GM21515 (cell line): ENCODE data around the gene INSRR.

Source experiments
- ATAC-seq: cut with Tn5 transposase; IDR thresholded peaks from one replicate; pipeline ENCODE4 v1.9.1; 2021; ENCODE audit not compliant: unreplicated experiment

INSRR gene

DNA sequence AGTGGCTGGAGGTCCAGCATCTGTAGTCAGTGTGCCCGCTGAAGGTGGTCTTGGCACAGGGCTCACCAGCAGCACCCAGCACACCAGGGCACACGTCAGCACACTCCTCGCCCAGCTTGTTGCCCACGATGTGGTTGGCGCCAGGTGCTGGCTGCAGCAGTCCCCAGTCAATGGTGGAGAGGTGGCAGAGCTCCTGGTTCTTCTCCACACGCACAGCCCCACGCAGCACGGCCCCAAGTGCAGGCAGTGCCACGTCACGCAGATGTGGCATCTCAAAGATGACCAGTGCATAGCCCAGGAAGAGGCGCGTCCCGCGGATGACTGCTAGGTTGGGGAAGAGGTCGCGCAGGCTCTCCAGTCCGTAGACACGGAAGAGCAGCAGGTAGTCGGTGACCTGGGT, 5.2 kb downstream of the INSRR start:
- no peak for ATAC-seq

DNA sequence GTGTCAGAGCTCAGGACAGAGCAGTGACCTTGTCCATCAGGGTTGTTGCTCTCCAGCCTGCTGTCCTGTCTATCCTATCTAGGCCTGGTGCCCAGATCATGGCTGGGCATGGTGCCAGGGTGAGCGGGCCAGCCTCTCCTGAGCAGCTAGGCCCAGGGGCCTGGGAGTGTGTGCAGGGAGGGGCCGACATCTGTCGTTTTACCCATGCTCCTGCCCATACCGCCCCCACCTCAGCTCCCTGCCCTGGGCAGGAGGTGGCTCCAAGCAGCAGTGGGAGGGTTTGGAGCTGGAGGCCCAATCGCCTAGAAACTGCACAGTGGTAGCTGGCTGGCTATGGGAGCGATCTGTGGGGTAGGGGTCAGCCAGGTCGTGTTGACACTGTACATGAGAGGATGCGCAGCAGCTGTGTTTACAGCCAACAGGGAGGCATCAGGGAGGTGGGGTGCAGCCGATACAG, 6.5 kb downstream of the INSRR start:
- ATAC-seq = no peak

DNA sequence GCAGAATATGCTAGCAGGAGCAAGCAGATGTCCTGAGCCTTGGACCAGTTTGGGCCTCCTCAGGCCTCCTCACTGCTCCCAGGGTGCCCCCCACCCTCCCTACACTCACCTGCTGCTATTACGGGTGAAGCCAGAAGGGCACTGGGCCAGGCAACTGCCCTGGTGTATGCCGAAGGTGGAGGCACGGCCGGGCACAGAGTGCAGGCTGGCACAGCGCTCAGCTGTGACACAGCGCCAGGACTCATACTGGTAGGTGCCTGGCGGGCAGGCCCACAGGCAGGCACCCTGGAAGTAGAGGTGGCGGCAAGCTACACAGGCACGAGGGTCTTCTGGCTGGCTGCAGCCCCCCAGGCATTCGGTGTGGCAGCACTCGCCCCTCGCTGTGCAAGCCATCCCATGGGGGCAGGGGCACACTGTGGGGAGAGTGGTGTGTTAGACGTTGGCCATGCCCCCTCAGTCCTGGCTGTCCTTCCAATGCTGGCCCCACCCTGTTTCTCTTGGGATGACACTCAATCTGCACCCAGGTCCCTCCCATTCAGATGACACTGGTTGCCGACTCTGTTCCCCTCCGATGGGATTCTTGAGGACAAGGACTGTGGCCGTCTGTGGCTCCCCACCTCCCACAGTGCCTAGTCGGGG, 7.0 kb downstream of the INSRR start:
- ATAC-seq = no peak

DNA sequence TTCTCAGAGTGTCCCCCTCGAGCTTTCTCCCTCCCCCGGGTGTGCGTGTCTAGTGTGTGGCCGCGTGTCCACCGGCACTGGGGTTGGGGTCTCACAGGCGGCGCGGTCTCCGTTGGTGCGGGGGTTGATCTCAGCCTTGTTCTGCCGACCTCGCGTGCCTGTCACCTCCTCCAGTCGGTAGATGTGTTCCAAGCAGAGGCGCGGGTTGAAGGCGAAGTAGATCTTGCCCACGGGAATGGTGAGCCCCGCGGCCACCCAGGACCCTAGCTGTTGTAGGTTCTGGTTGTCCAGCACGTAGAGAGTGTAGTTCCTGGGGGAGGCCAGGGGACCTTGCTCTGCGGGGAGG, 9.8 kb downstream of the INSRR start:
- ATAC-seq = no peak

DNA sequence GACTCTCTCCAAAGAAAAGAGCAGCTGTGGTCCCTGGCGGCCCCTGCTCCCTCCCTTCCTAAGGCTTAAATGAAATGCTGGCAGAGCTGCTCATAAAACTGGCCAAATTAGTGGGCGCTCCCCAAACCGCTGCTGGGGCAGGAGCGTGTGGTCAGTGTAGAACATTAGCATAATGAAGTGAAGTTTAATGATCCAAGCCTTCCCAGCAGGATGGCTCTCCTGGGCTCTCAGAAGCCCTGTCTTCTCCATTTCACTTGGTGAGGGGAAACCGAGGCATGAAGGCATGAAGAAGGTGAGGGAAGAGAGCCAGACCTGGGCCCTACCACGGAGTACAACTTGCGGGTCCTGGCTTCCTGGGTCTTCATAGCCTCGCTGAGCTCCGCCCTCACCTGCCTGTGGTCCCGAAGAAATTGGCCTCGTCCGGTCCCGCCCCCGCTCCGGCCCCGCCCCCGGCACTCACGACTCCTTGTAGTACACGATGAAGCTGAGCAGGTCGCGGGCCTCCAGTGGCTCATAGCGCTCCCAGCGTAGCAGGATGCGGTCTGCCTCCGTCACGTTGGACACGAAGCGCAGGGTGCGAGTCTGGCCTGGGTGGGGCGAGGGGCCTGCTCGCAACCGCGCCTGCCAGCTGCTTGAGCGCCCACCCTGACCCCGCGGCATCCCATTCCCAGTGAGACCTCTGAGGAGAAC, 10.3 kb downstream of the INSRR start:
- ATAC-seq = no peak

DNA sequence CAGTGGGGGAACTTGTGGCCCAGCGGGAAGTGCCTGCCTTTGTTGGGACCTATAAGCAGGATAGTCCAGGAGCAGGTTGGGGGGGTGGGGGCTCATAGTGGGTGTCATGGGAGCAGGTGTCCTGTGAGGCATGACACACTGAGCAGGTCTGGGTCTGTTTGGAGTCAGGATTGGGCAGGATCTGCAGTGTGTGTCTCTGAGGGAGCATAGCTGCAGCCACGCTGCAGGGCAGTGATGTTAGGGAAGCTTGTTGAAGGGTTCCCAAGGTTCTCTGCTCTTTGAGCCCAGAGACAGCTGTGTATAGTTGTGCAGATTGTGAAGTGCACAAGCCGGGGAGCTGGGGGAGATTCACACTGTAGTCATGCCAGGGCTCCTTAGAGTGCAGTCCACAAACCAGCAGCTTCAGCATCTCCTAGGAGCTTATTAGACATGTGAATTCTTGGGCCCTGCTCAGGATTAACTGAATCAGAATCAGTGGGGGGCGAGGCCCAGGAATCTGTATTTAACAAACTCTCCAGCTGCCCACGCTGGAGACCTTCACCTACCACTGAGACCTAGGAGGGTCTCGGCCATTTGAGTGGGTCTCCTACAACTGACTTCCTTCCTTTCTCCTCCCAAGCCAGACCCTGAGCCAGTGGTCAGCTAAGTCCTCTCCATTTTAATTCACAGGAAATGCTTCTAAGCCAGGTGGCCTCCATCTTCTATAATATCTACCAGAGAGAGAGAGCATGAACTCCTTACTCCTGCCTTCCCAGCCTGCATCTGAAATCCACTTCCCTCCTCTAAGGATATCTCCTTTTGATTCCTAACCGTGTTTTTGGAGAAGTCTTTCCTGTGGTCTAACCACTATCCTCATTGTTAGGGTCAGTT, 11.1 kb downstream of the INSRR start:
- no peak for ATAC-seq

DNA sequence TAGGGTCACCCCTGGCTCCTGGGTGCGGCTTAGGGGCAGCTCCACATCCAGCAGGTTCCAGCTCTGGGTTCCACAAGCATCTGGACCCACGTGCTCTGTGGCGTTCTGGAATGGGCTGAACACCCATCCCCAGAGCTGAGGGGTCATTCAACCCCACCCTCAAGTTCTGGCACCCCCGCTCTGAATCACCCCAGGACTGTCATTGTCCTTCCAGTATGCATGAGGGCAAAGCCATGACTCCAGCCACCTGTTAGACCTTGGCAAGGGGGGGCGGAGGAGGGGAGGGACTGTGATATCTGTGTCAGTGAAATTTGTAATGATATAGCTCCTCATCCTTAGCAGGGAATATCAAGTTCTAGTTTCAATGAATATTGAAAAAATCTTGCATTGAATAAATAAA, 12.3 kb downstream of the INSRR start:
- ATAC-seq = no peak

DNA sequence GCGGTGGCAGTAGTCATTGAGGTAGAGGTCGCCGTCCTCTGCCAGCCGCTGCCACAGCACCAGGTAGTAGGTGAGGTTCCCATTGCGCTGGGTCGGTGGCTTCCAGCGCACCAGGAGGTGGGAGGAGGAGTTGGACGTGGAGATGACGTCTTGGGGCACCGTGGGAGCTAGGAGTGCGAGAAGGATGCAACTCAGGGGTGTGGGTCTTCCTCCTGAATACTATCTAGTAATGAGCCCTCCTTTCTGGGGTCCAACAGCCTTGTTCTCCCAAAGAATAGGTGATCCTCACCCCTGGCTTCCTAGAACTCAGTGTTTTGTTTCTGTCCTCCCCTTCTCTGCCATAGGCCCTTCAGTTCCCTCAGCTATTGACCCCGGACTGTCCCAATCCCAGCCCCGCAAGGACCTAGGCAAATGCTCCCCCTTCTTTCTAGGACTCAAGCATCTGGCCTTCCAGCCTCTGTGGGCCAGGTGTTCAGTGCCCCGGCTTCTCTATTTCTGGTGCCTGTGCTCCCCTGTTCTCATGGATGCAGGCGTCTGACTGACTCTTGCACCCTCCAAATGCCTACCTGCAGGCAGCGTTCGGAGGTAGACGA, 12.9 kb downstream of the INSRR start:
- no peak for ATAC-seq

DNA sequence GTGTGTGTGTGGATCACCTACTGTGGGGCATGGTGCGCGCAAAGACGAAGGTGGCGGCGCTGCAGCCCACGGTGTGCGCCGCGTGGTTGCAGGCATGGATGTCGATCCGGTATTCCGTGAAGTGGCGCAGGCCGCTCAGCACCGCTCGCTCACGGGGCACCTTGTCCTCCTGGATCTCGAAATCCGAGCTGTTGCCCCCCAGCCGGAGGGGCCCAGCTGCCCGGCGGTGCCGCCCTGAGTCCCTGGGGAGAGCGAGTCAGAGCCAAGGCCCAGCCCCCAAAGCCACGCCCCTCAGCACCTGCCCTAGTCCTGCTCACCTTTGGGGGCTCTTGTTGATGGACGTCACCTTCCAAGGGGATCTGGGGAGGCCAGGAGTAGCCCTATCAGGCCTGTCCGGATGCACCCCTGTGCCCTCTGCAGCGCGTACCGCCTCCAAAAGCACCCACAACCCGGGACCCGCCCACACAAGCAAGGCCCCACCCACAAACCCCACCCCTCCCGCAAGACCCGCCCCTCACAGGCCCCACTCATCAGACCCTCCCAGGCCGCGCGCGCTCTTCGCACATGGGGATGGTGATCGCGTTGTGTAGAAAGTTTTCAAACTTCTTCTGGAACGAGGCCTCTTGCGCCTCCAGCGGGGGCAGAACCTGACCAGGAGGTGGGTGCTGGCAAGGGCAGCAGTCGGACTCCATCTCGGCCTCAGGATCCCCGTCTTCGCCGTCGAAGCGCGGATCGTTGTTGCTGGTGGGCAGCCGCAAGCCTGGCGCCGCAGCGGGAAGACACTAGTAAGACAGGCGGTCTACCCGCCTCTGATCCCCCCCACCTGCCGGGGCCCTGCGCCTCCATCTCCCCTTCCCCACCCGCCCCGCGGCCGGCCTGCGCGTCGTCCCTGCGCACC, 13.6 kb downstream of the INSRR start:
- ATAC-seq = no peak

DNA sequence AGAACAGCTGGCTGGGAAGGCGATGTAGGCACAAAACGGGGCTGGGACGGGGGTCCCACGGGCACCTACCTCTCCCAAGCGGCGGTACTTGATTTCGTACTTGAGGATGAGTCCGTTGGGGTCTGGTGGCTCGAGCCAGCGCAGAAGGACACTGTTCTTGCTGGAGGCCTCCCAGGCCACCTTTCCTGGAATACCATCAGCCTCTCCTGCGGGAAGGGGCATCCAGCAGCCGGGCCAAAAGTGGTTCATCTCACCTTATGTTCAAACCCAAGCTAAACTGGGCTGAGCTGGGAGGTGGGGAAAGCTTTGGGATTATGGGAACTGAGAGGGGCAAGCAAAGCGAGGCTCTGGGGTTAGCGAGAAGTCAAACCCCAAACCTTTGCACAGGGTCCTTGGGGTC, 14.3 kb downstream of the INSRR start:
- ATAC-seq = no peak

DNA sequence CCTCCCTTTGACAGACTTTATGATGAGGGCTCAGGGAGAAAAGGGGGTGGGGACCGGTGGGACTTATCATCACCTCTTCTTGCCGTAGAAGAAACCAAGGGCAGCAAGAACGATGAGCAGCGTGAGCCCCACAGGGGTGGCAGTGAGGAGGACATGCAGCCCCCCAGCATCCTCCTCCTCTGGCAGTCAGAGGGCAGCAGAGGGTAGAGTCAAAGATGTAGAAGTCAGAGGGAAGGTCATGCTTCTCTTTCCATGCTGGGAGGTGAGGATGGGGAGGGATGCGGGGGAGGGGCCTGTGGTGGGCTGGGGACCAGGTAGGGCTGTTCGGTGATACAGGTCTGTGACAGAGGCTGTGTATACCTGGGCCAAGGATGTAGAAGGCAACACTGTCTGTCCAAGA, 14.8 kb downstream of the INSRR start:
- no peak for ATAC-seq

DNA sequence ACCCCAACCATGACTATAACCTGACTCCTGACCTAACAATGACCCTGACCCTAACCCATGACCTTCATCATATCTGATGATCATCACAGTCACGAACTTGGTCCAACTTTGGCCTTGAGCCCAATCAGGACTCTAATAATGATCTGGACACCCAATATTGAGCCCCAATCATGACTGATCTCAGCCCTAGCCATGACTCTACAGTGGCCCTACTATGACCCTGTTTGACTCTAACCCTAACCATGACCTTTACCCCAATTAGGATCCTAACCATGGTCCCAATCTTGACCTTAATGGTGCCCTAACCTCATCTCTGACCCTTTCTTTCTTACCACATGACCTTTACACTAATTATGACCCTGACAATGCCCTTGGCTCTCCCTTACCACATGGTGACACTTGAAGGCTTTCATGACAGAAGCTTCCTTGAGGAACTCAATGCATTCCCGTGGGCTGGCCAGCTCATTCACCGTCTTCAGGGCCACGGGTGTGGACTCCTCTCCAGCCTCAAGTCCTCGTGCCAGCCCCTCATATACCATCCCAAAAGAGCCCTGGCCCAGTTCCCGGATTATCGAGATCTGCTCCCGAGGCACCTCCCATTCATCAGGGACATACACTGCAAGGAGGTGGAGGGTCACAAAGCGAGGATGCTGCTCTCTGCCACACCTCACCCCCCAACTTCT, 16.2 kb downstream of the INSRR start:
- no peak for ATAC-seq

DNA sequence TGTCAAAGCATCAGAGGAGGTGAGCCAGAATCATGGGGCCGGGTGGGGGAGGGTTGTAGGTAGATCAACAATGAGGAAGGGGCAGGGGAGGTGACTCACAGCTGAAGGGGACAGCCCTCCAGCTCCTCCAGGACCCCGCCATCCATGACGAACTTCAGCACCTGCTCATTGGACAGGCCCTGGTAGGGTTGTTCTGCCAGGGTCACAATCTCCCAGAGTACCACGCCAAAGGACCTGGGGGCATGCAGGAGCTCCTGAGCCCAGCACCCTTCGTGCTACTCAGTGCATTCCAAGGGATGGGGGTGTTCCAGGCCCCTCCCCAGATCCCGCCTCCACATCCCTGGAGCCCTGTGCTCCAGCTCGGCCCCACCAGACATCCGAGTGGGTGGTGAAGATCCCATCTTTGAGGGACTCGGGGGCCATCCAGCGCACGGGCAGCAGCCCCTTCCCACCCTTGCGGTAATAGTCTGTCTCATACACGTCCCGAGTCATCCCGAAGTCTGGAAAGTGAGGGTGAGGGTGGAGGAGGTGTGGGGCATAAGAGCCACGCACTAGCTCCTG, 17.5 kb downstream of the INSRR start:
- ATAC-seq = no peak

DNA sequence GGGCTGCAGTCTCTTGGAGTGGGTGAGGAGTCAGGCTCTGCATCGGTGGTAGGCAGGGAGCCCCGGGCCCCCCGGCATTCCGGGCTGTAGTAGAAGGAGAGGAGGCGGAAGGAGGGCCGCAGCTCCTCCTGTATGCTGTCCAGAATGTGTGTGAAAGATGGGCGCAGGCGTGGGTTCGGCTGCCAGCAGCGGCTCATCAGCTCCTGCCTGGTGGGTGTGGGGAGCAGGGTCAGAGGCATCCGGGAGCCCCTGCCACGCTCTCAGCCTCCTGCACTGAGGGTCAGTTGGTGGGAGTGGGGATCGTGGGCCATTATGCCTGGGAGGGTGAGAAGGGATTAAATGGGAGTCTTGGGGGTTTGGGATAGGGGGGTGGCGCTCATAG, 18.0 kb downstream of the INSRR start:
- no peak for ATAC-seq

DNA sequence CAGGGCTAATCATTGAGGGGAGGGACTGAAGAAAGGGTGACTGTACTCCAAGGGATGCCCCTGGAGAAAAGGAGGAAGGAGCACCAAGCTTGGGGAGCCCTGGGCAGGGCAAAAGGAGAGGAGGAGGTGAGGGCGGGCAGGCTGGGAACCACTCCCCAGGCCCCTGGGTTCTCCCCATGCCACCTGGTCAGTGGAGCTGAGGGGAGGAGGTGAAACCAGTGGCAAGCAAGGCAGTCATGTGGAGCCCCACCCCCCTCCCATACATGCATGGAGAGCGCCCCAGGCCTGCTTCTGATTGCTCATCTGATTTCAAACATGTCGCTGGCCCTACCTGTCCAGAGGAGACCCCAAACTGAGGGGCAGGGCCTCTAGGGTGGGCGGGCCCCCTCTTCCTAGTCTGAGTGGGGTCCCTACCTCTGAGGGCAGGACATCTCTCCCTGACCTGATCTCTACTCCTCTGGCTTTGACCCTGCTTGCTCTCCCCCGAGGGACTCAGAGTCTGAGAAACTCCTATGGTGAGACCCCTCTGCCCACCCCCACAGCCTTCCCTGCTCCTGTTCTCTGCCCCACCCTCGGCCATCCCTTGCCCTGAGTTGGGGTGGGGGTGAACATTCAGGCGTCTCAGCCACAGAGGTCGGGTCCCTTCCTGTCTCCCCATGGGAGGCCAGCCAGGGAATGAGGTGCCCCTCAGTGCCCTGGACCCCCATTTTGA, 18.6 kb downstream of the INSRR start:
- ATAC-seq = no peak

DNA sequence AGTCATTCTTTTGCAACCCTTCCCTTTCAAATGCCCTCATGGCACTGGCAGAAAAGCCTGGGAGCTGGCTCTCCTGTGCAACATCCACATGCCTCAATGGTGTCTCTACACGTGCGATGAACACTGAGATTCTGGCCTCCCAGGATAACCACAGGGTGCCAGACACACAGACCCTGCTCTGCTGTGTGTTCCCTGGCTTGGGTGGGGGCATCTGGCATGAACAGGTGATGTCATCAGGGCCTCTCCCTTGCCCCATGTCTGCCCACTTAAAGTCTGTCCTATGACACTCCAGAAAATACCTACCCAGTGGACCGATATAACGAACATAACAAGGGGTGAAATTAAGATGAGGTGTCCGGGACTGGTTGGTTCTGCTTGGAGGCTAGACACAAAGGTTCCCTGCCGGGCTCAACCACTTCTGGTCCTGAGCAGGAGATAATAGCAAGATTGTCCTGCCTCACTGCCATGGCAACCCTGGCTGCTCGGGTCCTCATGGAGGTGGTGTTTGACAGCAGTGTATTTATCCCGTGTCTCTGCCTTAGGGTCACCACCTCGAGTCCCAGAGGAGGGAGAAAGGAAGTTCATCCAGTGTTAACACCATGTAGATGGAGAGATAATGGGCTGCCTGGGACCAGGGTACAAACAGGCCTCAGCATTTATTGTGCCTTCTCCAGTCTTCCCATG, 19.3 kb downstream of the INSRR start:
- ATAC-seq = no peak

DNA sequence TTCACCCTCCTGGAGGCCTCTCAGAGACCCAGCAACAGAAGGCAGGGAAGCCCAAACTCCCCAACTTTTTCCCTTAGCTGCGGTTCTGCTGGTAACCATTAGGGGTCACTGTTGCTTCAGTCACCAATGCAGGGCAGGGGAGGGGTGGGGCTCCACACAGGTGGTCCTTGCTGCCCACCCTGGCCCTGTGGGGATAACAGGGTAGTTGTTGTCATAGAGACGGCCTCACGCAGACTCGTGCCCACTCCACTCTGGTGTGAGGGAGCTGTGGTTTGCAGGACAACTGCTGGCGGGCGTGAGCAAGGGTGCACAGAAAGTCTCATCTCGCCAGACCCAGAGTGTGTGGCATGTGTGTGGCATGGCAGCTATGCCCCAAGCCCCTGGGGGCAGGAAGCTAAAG, 19.9 kb downstream of the INSRR start:
- no peak for ATAC-seq

DNA sequence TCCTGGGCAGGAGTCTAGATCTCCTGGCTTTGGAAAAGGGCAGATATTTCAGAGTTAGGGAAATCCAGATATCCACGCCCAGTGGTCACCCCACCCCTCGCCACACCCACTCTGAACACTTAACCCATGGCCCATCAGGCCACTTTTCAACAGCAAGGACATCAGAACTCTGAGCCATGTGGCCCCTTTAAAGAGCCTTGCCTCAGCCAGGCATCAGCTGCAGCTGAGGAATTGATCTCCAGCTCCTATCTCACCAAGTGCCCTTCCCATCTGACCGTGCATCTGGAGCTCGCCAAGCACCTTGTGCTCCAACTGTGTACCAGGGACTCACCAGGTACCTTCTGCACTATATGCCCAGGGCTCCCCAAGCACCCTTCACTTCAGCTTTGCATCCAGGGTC, 22.0 kb downstream of the INSRR start:
- ATAC-seq = no peak
